DOHH2 (cell line): ENCODE measurements around the gene PMF1.

ENCODE experiments used
- EZH2phosphoT487 ChIP-seq: fragments of 200-600 bp; sonication (generic); IDR thresholded peaks from 2 replicates; pipeline ENCODE4 v1.6.1; 2017; ENCODE audit warnings: borderline replicate concordance, mild to moderate bottlenecking, antibody characterized with exemption, low read length, moderate library complexity, mixed read lengths
- TF ChIP-seq, protein P1 (sequence below): fragments of 200-600 bp; sonication (generic); IDR thresholded peaks from one replicate; pipeline ENCODE4 v1.5.1; 2014; ENCODE audit warnings: antibody characterized with exemption, mild to moderate bottlenecking, low read depth, low read length; ENCODE audit not compliant: poor library complexity, severe bottlenecking

DNA sequence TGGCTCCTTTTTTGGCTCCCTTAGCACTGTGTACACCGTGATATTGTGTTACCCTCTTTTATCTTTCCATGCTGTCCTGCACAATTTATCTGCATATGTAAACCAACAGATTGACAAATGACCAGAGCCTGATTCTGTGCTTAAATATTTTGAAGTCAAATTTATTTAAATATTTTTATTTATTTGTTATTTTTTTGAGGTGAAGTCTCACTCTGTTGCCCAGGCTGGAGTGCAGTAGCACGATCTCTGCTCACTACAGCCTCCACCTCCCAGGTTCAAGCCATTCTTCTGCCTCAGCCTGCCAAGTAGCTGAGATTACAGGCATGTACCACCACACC is 12.8 kb downstream of the PMF1 start:
- TF ChIP-seq, protein P1, sequence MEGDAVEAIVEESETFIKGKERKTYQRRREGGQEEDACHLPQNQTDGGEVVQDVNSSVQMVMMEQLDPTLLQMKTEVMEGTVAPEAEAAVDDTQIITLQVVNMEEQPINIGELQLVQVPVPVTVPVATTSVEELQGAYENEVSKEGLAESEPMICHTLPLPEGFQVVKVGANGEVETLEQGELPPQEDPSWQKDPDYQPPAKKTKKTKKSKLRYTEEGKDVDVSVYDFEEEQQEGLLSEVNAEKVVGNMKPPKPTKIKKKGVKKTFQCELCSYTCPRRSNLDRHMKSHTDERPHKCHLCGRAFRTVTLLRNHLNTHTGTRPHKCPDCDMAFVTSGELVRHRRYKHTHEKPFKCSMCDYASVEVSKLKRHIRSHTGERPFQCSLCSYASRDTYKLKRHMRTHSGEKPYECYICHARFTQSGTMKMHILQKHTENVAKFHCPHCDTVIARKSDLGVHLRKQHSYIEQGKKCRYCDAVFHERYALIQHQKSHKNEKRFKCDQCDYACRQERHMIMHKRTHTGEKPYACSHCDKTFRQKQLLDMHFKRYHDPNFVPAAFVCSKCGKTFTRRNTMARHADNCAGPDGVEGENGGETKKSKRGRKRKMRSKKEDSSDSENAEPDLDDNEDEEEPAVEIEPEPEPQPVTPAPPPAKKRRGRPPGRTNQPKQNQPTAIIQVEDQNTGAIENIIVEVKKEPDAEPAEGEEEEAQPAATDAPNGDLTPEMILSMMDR = no peak
- no peak for TF ChIP-seq EZH2phosphoT487
